IPS DF 6.9 (cell line): ENCODE measurements around the gene PSMA6.
"Not testable (repeated sequence)": the region's sequence is repeated elsewhere in the genome, so short reads cannot be mapped to it uniquely, and the experiment has no call there.

Experiments used
- DNase-seq: peaks from one replicate; pipeline ENCODE4 v3.0.0-alpha.2; 2013; ENCODE audit warnings: low read depth, low spot score
- H3K27ac ChIP-seq: one replicate; pipeline ENCODE4 v1.5.1; 2013; ENCODE audit warnings: low read length, control low read depth
- H3K27me3 ChIP-seq: 2 replicates; pipeline ENCODE4 v1.6.1; 2013; ENCODE audit warnings: mild to moderate bottlenecking, low read length; ENCODE audit not compliant: control insufficient read depth, insufficient read depth
- H3K36me3 ChIP-seq: 2 replicates; pipeline ENCODE4 v1.6.1; 2013; ENCODE audit warnings: low read length; ENCODE audit not compliant: control insufficient read depth, insufficient read depth
- H3K4me1 ChIP-seq: 2 replicates; pipeline ENCODE4 v1.6.1; 2013; ENCODE audit warnings: low read length; ENCODE audit not compliant: control insufficient read depth, insufficient read depth
- H3K4me3 ChIP-seq: 2 replicates; pipeline ENCODE4 v1.5.1; 2013; ENCODE audit warnings: mild to moderate bottlenecking, low read length
- H3K9me3 ChIP-seq: 2 replicates; pipeline ENCODE4 v1.6.1; 2013; ENCODE audit warnings: low read length, inconsistent platforms; ENCODE audit not compliant: control insufficient read depth, insufficient read depth
- WGBS: extraction: QIAGEN DNeasy Blood & Tissue Kit; methylation state at CpG from one replicate; pipeline ENCODE4 v1.1.7; 2013; ENCODE audit warnings: mixed read lengths, missing lambda C conversion rate; ENCODE audit not compliant: insufficient read length, insufficient coverage; 5-methylcytosine and 5-hydroxymethylcytosine counted together

PSMA6 gene

DNA sequence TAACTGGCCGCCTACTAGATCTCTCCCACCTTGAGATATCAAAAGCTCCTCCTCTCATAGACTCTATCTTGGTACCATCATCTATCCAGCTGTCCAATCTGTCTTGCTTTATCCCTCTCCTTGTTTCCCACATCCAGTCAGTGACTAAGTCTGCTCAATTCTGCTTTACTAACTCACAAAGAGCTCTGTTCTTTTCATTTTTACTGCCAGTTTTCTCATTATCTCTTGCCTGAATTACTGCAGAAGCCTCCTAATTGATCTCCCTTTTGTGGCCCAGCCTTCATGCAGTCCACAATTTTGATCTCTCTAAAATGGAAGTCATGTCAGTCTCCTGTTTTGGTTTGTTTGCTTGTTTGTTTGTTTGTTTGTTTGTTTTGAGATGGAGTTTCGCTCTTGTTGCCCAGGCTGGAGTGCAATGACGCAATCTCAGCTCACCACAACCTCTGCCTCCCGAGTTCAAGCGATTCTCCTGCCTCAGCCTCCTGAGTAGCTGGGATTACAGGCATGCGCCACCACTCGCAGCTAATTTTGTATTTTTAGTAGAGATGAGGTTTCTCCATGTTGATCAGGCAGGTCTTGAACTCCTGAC is 38.1 kb upstream of the PSMA6 start:
- H3K36me3 ChIP-seq, H3K4me3 ChIP-seq, DNase-seq, H3K27me3 ChIP-seq, H3K27ac ChIP-seq, H3K9me3 ChIP-seq, H3K4me1 ChIP-seq: not testable (repeated sequence)
- WGBS = no CpG with 5 or more reads among the region's 7 CpGs

DNA sequence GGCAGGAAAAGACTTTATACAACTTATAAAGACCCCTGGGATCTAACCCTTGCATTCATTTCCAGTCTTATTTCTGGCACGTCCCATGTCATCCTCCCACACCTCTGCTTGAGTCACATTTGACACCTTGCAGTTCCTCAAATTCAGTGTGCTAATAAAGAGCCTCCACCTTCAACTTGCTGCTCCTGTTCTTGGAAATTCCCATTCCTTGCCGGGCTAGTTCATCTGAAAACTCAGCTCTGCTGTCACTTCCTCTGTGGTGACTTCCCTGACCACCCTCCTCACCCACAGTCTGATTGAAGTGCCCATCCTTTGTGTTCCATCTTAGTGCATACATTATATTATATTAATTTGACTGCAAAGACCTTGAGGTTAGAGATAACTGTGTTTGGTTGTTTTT is 37.4 kb upstream of the PSMA6 start:
- no peak overlapping the region for H3K4me3 ChIP-seq
- no peak overlapping the region for H3K27ac ChIP-seq
- no peaks in the 10 kb centered on the region for H3K9me3 ChIP-seq
- no peak for DNase-seq
- H3K36me3 ChIP-seq = no peaks in the 10 kb centered on the region
- no peaks in the 10 kb centered on the region for H3K27me3 ChIP-seq
- no peaks in the 10 kb centered on the region for H3K4me1 ChIP-seq
- no CpG with 5 or more reads among the region's 2 CpGs for WGBS

- Histone ChIP-seq H3K4me3 (no peak overlapping the region), H3K27me3 (no peaks in the 10 kb centered on the region), H3K36me3 (no peaks in the 10 kb centered on the region; the same call in 1 of the 2 replicates), H3K9me3 (no peaks in the 10 kb centered on the region), H3K4me1 (no peaks in the 10 kb centered on the region), H3K27ac (no peak overlapping the region)
- no peak for DNase-seq
- no CpG with 5 or more reads among the region's 5 CpGs for WGBS
These were observed 36.5 kb upstream of the PSMA6 start for GRCh38 chr14:35255711-35256110.

- no CpG with 5 or more reads among the region's 1 CpG for WGBS
- H3K9me3 ChIP-seq = no peaks in the 10 kb centered on the region
- H3K27me3 ChIP-seq = no peaks in the 10 kb centered on the region
- no peak overlapping the region for H3K4me3 ChIP-seq
- H3K4me1 ChIP-seq = no peaks in the 10 kb centered on the region
- no peaks in the 10 kb centered on the region; the same call in 1 of the 2 replicates for H3K36me3 ChIP-seq
- no peak overlapping the region for H3K27ac ChIP-seq
- no peak for DNase-seq
These were observed 34.4 kb upstream of the PSMA6 start for GRCh38 chr14:35257809-35258208.

DNA sequence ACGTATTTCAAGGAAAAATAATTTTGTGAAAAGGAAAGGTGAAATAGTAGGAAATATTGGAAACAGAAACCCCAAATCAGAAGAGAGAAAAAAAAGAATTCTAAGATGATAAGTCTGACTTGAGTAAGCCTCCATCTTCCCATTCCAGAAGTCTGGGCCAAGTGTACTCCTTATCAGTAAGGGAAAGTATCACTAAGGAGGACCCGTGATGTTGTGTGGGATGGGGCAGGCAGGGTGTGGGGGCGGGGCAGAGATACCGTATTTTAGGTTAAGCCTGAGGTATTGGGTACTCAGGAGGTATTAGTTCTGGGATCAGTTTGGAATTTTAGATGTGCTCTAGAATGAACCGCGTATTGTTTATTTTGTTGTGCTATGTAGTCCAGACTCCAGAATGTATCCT is 33.8 kb upstream of the PSMA6 start:
- no peak for DNase-seq
- no peak overlapping the region for H3K4me3 ChIP-seq
- no peaks in the 10 kb centered on the region for H3K9me3 ChIP-seq
- no peaks in the 10 kb centered on the region for H3K27me3 ChIP-seq
- WGBS = 100% methylated on average over 1 of the region's 6 CpGs
- no peak overlapping the region for H3K27ac ChIP-seq
- H3K4me1 ChIP-seq = no peaks in the 10 kb centered on the region
- H3K36me3 ChIP-seq = no peaks in the 10 kb centered on the region; the same call in 1 of the 2 replicates

DNA sequence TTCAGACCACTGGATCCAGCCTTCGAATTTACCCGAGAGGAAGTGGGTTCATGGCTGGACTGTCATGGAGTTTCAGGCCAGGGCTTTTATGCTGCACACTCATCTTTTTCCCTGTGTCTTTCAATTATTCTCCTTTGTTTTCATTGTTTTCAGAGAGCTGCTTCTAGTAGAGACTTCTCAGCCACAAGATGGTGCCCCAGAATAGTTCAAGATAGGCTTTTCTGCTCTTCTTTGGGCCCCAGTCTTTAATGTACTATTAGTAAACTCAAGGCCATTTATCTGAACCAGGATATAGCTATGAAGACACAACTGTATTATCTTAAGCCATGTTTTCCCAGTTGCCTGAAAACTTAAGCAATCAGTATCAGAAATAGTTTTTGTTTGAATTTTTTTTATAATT is 30.4 kb upstream of the PSMA6 start:
- Histone ChIP-seq H3K36me3 (no peaks in the 10 kb centered on the region; the same call in 1 of the 2 replicates), H3K4me3 (no peak overlapping the region), H3K27ac (no peak overlapping the region), H3K4me1 (no peaks in the 10 kb centered on the region), H3K9me3 (no peaks in the 10 kb centered on the region), H3K27me3 (no peaks in the 10 kb centered on the region)
- no peak for DNase-seq
- no CpG with 5 or more reads among the region's 2 CpGs for WGBS

DNA sequence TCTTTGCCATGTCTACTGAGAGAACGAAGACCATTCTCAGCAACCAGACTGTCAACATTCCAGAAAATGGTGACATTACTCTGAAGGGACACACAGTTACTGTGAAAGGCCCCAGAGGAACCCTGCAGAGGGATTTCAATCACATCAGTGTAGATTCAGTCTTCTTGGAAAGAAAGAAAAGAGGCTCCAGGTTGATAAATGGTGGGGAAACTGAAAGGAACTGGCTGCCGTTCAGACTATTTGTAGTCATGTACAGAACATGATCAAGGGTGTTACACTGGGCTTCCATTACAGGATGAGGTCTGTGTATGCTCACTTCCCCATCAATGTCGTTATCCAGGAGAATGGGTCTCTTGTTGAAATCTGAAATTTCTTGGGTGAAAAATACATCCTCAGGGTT is 29.7 kb upstream of the PSMA6 start:
- DNase-seq = no peak
- WGBS = no CpG with 5 or more reads among the region's 3 CpGs
- no peaks in the 10 kb centered on the region for H3K27me3 ChIP-seq
- H3K36me3 ChIP-seq = no peaks in the 10 kb centered on the region; the same call in 1 of the 2 replicates
- H3K9me3 ChIP-seq = no peaks in the 10 kb centered on the region
- no peak overlapping the region for H3K27ac ChIP-seq
- H3K4me1 ChIP-seq = no peaks in the 10 kb centered on the region
- no peak overlapping the region for H3K4me3 ChIP-seq

- Histone ChIP-seq H3K27me3 (no peaks in the 10 kb centered on the region), H3K9me3 (no peaks in the 10 kb centered on the region), H3K4me3 (no peak overlapping the region), H3K4me1 (no peaks in the 10 kb centered on the region), H3K36me3 (no peaks in the 10 kb centered on the region), H3K27ac (no peak overlapping the region)
- no peak for DNase-seq
These were observed 23.2 kb upstream of the PSMA6 start for GRCh38 chr14:35268946-35269345.

- Histone ChIP-seq H3K27ac (no peak overlapping the region), H3K4me1 (no peaks in the 10 kb centered on the region), H3K9me3 (no peaks in the 10 kb centered on the region), H3K4me3 (no peak overlapping the region), H3K27me3 (no peaks in the 10 kb centered on the region), H3K36me3 (no peaks in the 10 kb centered on the region)
- DNase-seq = no peak
- WGBS = no CpG with 5 or more reads among the region's 2 CpGs
These were observed 17.4 kb upstream of the PSMA6 start for GRCh38 chr14:35274805-35275204.

DNA sequence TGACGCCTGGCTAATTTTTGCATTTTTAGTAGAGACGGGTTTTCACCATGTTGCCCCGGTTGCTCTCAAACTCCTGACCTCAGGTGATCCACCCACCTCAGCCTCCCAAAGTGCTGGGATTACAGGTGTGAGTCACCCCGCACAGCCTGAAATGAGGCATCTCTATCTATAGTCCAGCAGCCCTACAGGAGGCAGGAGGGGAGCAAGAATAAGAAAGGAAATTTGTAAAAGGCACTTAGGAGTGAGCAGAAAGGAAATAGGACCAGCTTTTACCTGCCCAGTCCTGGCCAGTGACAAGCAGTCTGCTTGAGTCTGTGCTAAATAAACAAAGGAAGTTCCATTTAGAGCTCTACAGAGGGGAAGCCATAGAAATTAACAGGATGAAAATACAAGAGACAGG is 15.0 kb upstream of the PSMA6 start:
- Histone ChIP-seq H3K4me1 (no peaks in the 10 kb centered on the region), H3K4me3 (no peak overlapping the region), H3K36me3 (no peaks in the 10 kb centered on the region), H3K27ac (no peak overlapping the region), H3K9me3 (no peaks in the 10 kb centered on the region), H3K27me3 (no peaks in the 10 kb centered on the region)
- WGBS = no CpG with 5 or more reads among the region's 4 CpGs
- DNase-seq = no peak

- H3K27ac ChIP-seq = no peak overlapping the region
- WGBS = no CpG with 5 or more reads among the region's 3 CpGs
- H3K36me3 ChIP-seq = no peaks in the 10 kb centered on the region
- no peak overlapping the region for H3K4me3 ChIP-seq
- H3K27me3 ChIP-seq = no peaks in the 10 kb centered on the region
- no peaks in the 10 kb centered on the region for H3K9me3 ChIP-seq
- no peak for DNase-seq
- H3K4me1 ChIP-seq = no peaks in the 10 kb centered on the region
These were observed 12.8 kb upstream of the PSMA6 start for GRCh38 chr14:35279369-35279768.
